SK-N-MC (cell line): Measurements from ENCODE around the gene PLPPR3.

Source experiments
- EZH2 ChIP-seq: fragments of 200-600 bp; sonication (generic); IDR thresholded peaks from one replicate; pipeline ENCODE4 v1.6.1; 2017; ENCODE audit warnings: antibody characterized with exemption
- FOXP2 ChIP-seq: optimal IDR thresholded peaks from 2 replicates; pipeline ENCODE3; 2011; ENCODE audit warnings: mild to moderate bottlenecking, moderate library complexity; ENCODE audit not compliant: insufficient read depth; ENCODE audit errors: extremely low read length, control extremely low read depth
- POLR2AphosphoS5 ChIP-seq: IDR thresholded peaks from 2 replicates; pipeline ENCODE4 v1.6.1; 2012; ENCODE audit warnings: mild to moderate bottlenecking, low read depth, low read length, borderline replicate concordance

DNA sequence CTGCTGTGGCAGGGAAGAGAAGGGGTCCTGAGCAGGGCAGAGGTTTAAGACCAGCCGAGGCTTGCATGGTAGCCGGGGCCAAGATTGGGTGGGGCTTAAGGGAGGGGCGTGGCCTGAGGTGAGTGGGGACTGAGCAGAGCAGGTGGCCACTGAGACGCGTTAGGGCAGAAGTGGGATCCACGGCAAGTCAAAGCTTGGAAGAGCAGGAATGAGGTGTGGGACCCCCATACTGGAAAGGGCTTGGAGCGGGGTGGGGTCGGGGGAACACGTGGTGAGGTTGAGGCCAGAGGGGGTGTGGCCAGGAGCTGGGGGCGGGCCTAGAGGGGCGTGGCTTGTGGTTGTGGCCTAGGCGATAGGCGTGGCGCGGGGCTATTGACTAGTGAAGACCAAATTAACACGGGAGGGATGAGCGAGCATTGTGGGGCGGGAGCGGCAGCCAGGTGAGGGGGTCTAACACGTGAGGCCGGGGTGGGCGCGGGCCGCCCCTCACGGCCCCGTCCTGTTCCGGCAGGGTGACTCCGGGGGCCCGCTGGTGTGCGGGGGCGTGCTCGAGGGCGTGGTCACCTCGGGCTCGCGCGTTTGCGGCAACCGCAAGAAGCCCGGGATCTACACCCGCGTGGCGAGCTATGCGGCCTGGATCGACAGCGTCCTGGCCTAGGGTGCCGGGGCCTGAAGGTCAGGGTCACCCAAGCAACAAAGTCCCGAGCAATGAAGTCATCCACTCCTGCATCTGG is 41.0 kb upstream of the PLPPR3 start:
- TF ChIP-seq EZH2: no peak
- TF ChIP-seq POLR2AphosphoS5: no peak
- no peak for TF ChIP-seq FOXP2
